Activated CD4-positive, alpha-beta T cell treated with anti-CD3 and anti-CD28 coated beads, Interleukin-2, amount 10 ng/mL, durations not matched to agents 24 days and 14 days (primary cell): Measurements from ENCODE around the gene DEUP1. TPM values are rescaled to one million over a fixed set of nuclear protein-coding genes. Genes with fewer than 3 reads are reported as not detected.

Source experiments
- DNase-seq: peaks from one replicate; pipeline ENCODE4 v3.0.0; 2022
- H3K27ac Mint-ChIP-seq: one replicate; pipeline ENCODE4 v1.8.0; 2022; ENCODE audit warnings: mild to moderate bottlenecking, mixed read lengths
- H3K27me3 Mint-ChIP-seq: one replicate; pipeline ENCODE4 v1.8.0; 2022; ENCODE audit warnings: mixed read lengths
- H3K36me3 Mint-ChIP-seq: one replicate; pipeline ENCODE4 v1.8.0; 2022; ENCODE audit warnings: low read depth, mild to moderate bottlenecking, mixed read lengths
- H3K4me1 Mint-ChIP-seq: one replicate; pipeline ENCODE4 v1.8.0; 2021; ENCODE audit warnings: mixed read lengths
- H3K4me3 Mint-ChIP-seq: one replicate; pipeline ENCODE4 v1.8.0; 2022; ENCODE audit warnings: mild to moderate bottlenecking, moderate library complexity, mixed read lengths
- H3K9me3 Mint-ChIP-seq: one replicate; pipeline ENCODE4 v1.8.0; 2021; ENCODE audit warnings: mixed read lengths
- intact Hi-C: fragments of 100-400 bp; cut with micrococcal nuclease; formaldehyde crosslinking; loops from one replicate; pipeline ENCODE4 v1.15.1; 2023
- total RNA-seq: library from RNA; stranded (reverse); gene quantifications from 2 replicates; pipeline ENCODE4 v1.2.3, GENCODE V29; 2022

DEUP1 gene
- total RNA-seq, 1 donor from 2014 or later, result not detected

- no peaks in the 10 kb centered on the region for H3K4me1 Mint-ChIP-seq
- intact Hi-C loops, result no loop called here
- no peak for DNase-seq
- no peak overlapping the region for H3K27ac Mint-ChIP-seq
- H3K9me3 Mint-ChIP-seq, result no peaks in the 10 kb centered on the region
- H3K36me3 Mint-ChIP-seq, result no peaks in the 10 kb centered on the region
- peaks cover 5% of the 10 kb centered on the region for H3K27me3 Mint-ChIP-seq
- no peak overlapping the region for H3K4me3 Mint-ChIP-seq
These were observed 6.8 kb upstream of the DEUP1 start for GRCh38 chr11:93323747-93324146.

GRCh38 chr11:93324500-93324899, 6.0 kb upstream of the DEUP1 start:
- intact Hi-C loops, result no loop called here
- Mint-ChIP-seq H3K27me3 (peaks cover 11% of the 10 kb centered on the region), H3K4me3 (no peak overlapping the region), H3K27ac (no peak overlapping the region), H3K4me1 (no peaks in the 10 kb centered on the region), H3K36me3 (no peaks in the 10 kb centered on the region), H3K9me3 (no peaks in the 10 kb centered on the region)
- no peak for DNase-seq

GRCh38 chr11:93326681-93327080, 3.9 kb upstream of the DEUP1 start:
- Mint-ChIP-seq H3K4me3 (no peak overlapping the region), H3K4me1 (no peaks in the 10 kb centered on the region), H3K27me3 (peaks cover 25% of the 10 kb centered on the region), H3K27ac (no peak overlapping the region), H3K9me3 (no peaks in the 10 kb centered on the region), H3K36me3 (no peaks in the 10 kb centered on the region)
- intact Hi-C loops, result no loop called here
- no peak for DNase-seq

DNA sequence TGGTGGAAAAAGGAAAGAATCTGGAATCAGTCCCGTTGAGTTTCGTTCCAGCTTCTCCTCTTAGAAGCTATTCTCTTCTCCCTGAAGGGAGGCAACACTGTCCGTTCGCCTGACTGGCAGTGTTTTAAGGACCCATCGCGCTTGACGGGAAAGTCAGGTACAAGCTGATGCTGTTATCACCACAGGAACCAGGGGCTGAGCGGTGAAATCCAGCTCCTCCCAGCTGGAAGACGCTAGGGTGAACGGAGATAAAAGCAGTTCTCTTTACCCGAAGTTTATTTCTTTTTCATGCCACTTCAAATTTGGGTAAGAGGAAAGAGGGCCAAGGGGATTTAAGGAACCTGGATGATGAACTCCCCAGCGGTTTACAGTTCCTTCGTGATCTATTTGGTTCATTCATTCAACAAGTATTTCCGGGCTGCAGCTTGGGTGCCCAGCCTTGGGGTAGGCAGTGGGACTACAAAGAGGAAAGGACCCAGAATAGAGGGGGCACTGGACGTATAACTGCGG, 551 bp upstream of the DEUP1 start:
- H3K4me1 Mint-ChIP-seq, result no peaks in the 10 kb centered on the region
- no peaks in the 10 kb centered on the region for H3K36me3 Mint-ChIP-seq
- intact Hi-C loops, result no loop called here

DNA sequence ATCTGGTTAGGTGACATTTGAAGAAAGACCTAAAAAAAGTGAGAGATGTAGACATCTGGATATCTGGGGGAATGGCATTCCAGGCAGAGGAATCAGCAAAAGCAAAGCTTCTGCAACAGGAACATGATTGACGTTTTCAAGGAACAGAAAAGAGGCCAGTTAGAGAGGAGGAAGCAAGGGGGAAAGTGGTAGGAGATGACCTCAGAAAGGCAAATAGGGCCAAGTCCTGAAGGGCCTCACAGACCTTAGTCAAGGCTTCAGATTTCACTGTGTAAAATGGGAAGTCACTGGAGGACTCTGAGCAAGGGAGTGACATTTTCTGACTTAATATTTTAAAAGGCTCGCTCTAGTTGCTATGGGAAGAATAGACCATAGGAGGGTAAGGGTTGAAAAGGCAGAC, 9.7 kb downstream of the DEUP1 start:
- intact Hi-C loops, result no loop called here
- Mint-ChIP-seq H3K27ac (no peak overlapping the region), H3K9me3 (no peaks in the 10 kb centered on the region), H3K27me3 (peaks cover 2% of the 10 kb centered on the region), H3K4me1 (no peaks in the 10 kb centered on the region), H3K4me3 (no peak overlapping the region), H3K36me3 (no peaks in the 10 kb centered on the region)
- DNase-seq, result no peak

More for the DNA sequence above, 551 bp upstream of the DEUP1 start:
- H3K27me3 Mint-ChIP-seq, result peaks cover 43% of the 10 kb centered on the region
- peak overlapping the region; percentile 58 for H3K4me3 Mint-ChIP-seq
- DNase-seq, result no peak
- H3K27ac Mint-ChIP-seq, result no peak overlapping the region
- no peaks in the 10 kb centered on the region for H3K9me3 Mint-ChIP-seq

DNA sequence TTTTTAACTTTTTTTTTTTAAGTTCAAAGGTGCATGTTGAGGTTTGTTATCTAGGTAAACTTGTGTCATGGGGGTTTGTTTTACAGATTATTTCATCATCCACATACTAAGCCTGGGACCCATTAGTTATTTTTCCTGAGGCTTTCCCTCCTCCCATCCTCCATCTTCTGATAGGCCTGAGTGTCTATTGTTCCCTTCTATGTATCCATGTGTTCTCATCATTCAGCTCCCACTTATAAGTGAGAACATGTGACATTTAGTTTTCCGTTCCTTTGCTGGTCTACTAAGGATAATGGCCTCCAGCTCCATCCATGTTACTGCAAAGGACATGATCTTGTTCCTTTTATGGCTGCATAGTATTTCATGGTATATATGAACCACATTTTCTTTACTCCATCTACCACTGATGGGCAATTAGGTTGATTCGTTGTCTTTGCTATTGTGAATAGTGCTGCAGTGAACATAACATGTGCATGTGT, 14.4 kb downstream of the DEUP1 start:
- Mint-ChIP-seq H3K4me3 (no peak overlapping the region), H3K9me3 (no peaks in the 10 kb centered on the region), H3K27ac (no peak overlapping the region), H3K27me3 (no peaks in the 10 kb centered on the region), H3K36me3 (no peaks in the 10 kb centered on the region), H3K4me1 (no peaks in the 10 kb centered on the region)
- intact Hi-C loops, result no loop called here
- DNase-seq, result no peak

DNA sequence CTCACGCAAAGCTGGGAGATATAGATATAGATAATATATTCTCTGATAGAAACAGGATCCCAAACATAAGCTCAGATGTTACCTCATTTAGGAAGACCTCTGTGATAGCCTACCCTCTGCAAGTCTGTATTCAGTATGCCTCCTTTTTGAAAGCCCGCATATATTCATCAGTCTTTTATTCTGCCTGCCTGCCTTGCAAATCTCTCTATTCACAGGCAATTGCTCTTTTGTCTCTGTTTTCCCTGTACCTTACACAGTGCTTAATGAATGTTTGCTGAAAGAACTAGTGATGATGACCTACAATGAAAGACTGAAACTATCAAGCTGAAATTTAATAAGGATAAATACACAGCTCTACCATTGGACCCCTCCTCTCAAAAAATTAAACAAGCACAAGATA, 18.4 kb downstream of the DEUP1 start:
- peaks cover 2% of the 10 kb centered on the region for H3K27me3 Mint-ChIP-seq
- H3K4me3 Mint-ChIP-seq, result no peak overlapping the region
- H3K27ac Mint-ChIP-seq, result no peak overlapping the region

DNA sequence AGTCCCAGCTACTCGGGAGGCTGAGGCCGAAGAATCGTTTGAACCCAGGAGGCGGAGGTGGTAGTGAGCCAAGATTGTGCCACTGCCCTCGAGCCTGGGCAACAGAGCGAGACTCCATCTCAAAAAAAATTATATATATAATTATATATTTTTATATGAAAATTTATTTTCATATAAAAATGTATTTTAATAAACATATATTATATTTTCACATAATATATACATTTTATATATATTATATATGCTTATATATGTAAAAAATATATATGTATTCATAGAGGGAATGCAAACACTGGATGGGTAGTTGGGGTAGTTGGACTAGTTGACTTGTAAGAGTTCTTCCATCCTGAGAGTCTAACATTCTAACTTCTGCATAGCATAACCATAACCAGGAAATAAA, 20.3 kb downstream of the DEUP1 start:
- Mint-ChIP-seq H3K4me3 (no peak overlapping the region), H3K4me1 (no peaks in the 10 kb centered on the region), H3K27me3 (peaks cover 2% of the 10 kb centered on the region), H3K27ac (no peak overlapping the region), H3K9me3 (peaks cover 4% of the 10 kb centered on the region), H3K36me3 (no peaks in the 10 kb centered on the region)
- intact Hi-C loops, result no loop called here
- no peak for DNase-seq

More for the DNA sequence above, 18.4 kb downstream of the DEUP1 start:
- DNase-seq, result no peak
- no peaks in the 10 kb centered on the region for H3K36me3 Mint-ChIP-seq
- no peaks in the 10 kb centered on the region for H3K4me1 Mint-ChIP-seq
- peaks cover 4% of the 10 kb centered on the region for H3K9me3 Mint-ChIP-seq
- intact Hi-C loops, result no loop called here

DNA sequence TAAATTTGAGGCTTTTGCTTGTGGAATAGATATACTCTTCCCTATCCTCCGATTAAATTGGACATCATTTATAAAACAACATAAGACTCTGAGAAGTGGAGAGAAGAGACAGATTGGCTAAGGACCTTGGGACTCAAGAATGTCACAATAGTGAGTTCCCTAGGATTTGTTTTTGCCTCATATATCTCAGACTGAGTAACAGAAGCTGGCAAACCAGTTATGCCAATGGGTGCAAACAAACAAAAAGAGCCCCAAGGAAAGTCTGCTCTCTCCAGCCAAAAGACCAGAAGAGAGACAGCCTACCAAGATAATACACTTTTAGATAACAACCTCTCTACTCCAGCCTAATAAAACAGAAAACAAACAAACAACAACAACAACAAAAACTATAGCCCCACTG, 28.9 kb downstream of the DEUP1 start:
- H3K27ac Mint-ChIP-seq, result no peak overlapping the region
- no peaks in the 10 kb centered on the region for H3K36me3 Mint-ChIP-seq
- intact Hi-C loops, result no loop called here
- no peaks in the 10 kb centered on the region for H3K4me1 Mint-ChIP-seq
- no peaks in the 10 kb centered on the region for H3K27me3 Mint-ChIP-seq
- no peak for DNase-seq
- H3K4me3 Mint-ChIP-seq, result no peak overlapping the region
- H3K9me3 Mint-ChIP-seq, result peaks cover 3% of the 10 kb centered on the region

- no peak overlapping the region for H3K27ac Mint-ChIP-seq
- no peak overlapping the region for H3K4me3 Mint-ChIP-seq
- peaks cover 3% of the 10 kb centered on the region for H3K9me3 Mint-ChIP-seq
- intact Hi-C loops, result no loop called here
- H3K27me3 Mint-ChIP-seq, result no peaks in the 10 kb centered on the region
- no peaks in the 10 kb centered on the region for H3K36me3 Mint-ChIP-seq
- H3K4me1 Mint-ChIP-seq, result no peaks in the 10 kb centered on the region
- DNase-seq, result no peak
These were observed 30.9 kb downstream of the DEUP1 start for GRCh38 chr11:93361435-93361834.

DNA sequence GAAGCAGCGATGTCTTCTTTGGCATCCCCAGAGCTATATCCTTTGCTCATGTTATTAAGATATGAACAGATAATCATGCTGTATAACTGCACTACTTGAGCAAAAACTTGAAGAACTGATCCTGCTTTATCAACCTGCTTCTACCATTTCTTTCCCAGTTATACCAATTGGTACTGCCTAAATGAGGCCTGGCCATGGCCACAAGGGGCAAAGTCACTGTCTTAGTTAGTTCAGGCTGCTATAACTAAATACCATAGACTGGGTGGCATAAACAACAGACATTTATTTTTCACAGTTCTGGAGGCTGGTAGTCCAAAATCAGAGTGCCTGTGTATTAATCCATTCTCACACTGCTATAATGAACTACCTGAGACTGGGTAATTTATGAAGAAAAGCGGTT, 37.5 kb downstream of the DEUP1 start:
- Mint-ChIP-seq H3K27ac (no peak overlapping the region), H3K4me1 (no peaks in the 10 kb centered on the region), H3K27me3 (no peaks in the 10 kb centered on the region), H3K36me3 (no peaks in the 10 kb centered on the region), H3K4me3 (no peak overlapping the region), H3K9me3 (peaks cover 5% of the 10 kb centered on the region)
- intact Hi-C loops, result no loop called here
- DNase-seq, result no peak

DNA sequence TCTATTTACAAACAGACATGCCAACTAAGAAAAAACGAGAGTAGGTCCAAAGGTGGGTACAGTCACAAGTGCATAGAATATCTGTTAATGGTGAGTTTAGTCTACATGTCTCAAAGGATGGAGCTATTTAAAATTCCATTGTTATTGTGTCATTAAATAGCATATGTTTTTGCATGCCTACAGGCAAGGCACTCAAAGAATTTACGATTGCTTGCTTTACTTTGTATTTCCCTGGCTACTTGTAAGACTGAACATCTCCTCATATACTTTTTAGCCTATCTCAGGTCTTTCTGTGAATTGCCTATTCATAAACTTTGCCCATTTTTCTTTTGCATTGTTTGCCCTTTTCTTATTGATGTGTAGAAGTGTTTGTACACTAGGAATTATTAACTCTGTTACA, 39.7 kb downstream of the DEUP1 start:
- intact Hi-C loops, result no loop called here

DNA sequence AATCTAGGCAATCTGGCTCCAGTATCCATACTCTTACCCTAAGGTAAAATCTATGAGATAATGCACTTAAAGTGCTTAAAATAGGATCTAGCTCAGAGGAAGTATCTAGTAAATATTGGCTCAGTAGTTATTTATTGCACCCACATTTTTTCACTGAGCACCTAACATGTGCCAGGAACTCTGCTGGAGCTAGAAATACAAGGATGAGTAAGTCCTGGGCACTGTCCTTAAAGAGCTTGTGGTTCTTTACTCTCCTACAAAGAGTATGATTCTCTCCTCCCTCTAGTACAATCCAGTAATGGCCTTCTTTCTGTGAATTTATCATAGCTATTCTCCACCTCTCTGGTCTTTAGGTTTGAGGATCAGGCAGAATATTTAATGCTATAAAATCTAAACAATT, 59.2 kb downstream of the DEUP1 start:
- no peak overlapping the region for H3K27ac Mint-ChIP-seq
- no peaks in the 10 kb centered on the region for H3K36me3 Mint-ChIP-seq
- intact Hi-C loops, result no loop called here
- no peaks in the 10 kb centered on the region for H3K9me3 Mint-ChIP-seq
- no peak for DNase-seq
- H3K4me3 Mint-ChIP-seq, result no peak overlapping the region
- H3K4me1 Mint-ChIP-seq, result no peaks in the 10 kb centered on the region
- peaks cover 14% of the 10 kb centered on the region for H3K27me3 Mint-ChIP-seq

More for the DNA sequence above, 39.7 kb downstream of the DEUP1 start:
- peaks cover 12% of the 10 kb centered on the region for H3K9me3 Mint-ChIP-seq
- H3K4me3 Mint-ChIP-seq, result no peak overlapping the region
- no peak overlapping the region for H3K27ac Mint-ChIP-seq
- no peak for DNase-seq
- H3K27me3 Mint-ChIP-seq, result no peaks in the 10 kb centered on the region
- H3K4me1 Mint-ChIP-seq, result no peaks in the 10 kb centered on the region
- H3K36me3 Mint-ChIP-seq, result no peaks in the 10 kb centered on the region

DNA sequence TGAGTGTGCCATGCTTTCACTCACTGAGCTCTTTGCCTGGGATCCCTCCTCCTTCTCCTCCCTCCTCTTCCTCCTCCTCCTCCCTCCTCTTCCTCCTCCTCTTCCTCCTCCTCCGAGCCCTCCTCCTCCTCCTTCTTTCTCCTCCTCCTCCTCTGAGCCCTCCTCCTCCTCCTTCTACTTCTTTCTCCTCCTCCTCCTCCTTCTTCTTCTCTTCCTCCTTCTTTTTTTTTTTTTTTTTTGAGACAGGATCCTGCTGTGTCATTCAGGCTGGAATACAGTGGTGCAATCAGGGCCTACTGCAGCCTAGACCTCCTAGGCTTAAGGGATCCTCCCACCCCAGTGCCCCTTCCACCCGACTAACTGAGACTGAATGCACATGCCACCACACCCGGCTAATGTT, 62.3 kb downstream of the DEUP1 start:
- intact Hi-C loops, result no loop called here
- Mint-ChIP-seq H3K27ac (no peak overlapping the region), H3K27me3 (peaks cover 9% of the 10 kb centered on the region), H3K4me3 (no peak overlapping the region), H3K4me1 (no peaks in the 10 kb centered on the region), H3K36me3 (no peaks in the 10 kb centered on the region), H3K9me3 (no peaks in the 10 kb centered on the region)
- no peak for DNase-seq

DNA sequence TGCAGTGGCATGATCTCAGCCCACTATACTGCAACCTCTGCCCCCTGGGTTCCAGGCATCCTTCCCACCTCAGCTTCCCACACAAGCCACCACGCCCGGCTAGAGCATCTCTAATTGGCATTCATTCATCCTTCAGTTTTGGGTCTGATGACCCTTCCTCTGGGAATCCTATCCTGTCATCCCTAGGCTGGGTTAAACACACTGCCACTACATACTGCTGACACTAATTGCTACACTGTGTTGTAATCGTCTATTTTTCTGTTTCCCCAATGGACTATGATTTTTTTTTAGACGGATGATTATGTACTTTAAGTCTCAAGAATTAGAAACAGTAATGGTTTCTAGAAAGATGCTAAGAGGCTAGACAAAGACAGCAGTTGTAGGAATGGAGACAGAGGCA, 62.8 kb downstream of the DEUP1 start:
- Mint-ChIP-seq H3K27me3 (peaks cover 5% of the 10 kb centered on the region), H3K27ac (no peak overlapping the region), H3K9me3 (no peaks in the 10 kb centered on the region), H3K4me1 (no peaks in the 10 kb centered on the region), H3K36me3 (no peaks in the 10 kb centered on the region), H3K4me3 (no peak overlapping the region)
- intact Hi-C loops, result no loop called here
- no peak for DNase-seq
